K562 (cell line): ENCODE data around the gene HSD17B8. TPM values are rescaled to one million over a fixed set of nuclear protein-coding genes. Genes with fewer than 3 reads are reported as not detected.
A peak's percentile ranks its signal among the peaks of the same experiment; 100 is the strongest.

Experiments used
- CBX3 ChIP-seq, 2 experiments: IDR thresholded peaks; 1 replicate in 1 of 2; 2 replicates in 1 of 2; pipeline ENCODE4 v1.6.1; 2012; ENCODE audit warnings: inconsistent platforms in 2 of 2, low read length in 2 of 2, borderline replicate concordance in 1 of 2, control low read depth in 1 of 2
- SREBF2 ChIP-seq: sonication (generic); formaldehyde crosslinking; IDR thresholded peaks from 2 replicates; pipeline ENCODE4 v1.4.0; 2020; ENCODE audit warnings: mild to moderate bottlenecking, missing genetic modification reagents
- TBP ChIP-seq: optimal IDR thresholded peaks from 2 replicates; pipeline ENCODE3; 2011; ENCODE audit warnings: low read depth, low read length, improper control_type of control experiment
- ZNF280B ChIP-seq: fragments of 250-450 bp; sonication (Bioruptor Pico); IDR thresholded peaks from 2 replicates; pipeline ENCODE4 v1.5.1; 2021; ENCODE audit warnings: mild to moderate bottlenecking
- polyA plus RNA-seq, 8 experiments: library from polyadenylated mRNA; depleted of rRNA in 4 of 8; stranded (reverse) in 5 of 8; unstranded in 3 of 8; fragments of >200 nt; fragmentation: Nextera tagmentation in 2 of 8; fragmentation: Illumina TruSeq in 1 of 8; extraction: Ambion mirVana in 2 of 8; extraction: Trizol in 1 of 8; gene quantifications; 2 replicates each; pipeline versions ENCODE4 v1.2.1 to v1.2.3, GENCODE V29; 2011 to 2014; ENCODE audit warnings: inconsistent platforms in 1 of 8, missing spikeins in 1 of 8
- total RNA-seq, 7 experiments: library from RNA; depleted of rRNA in 6 of 7; stranded (reverse); fragments of >200 nt in 6 of 7; fragmentation: Illumina TruSeq in 2 of 7; extraction: Trizol in 2 of 7; gene quantifications; 2 replicates each; pipeline versions ENCODE4 v1.2.1 to v1.2.3, GENCODE V29; 2011 to 2021; ENCODE audit warnings: low replicate concordance in 1 of 7
- TF ChIP-seq, protein P1 (sequence below): fragments of 450-650 bp; formaldehyde crosslinking; IDR thresholded peaks from 2 replicates; pipeline ENCODE4 v1.4.0; 2020; ENCODE audit warnings: mild to moderate bottlenecking, moderate library complexity
- TF ChIP-seq, protein P2 (sequence below): sonication (generic); formaldehyde crosslinking; IDR thresholded peaks from 2 replicates; pipeline ENCODE4 v1.8.0; 2022; ENCODE audit warnings: mild to moderate bottlenecking, missing genetic modification reagents

Gene HSD17B8
- total and polyA plus RNA-seq, 9 of the 15 experiments (the other 6 are each of a cell fraction or from before 2014, with no cell fraction given) = 3.7 to 35.2 (median 14.2) TPM

- TF ChIP-seq, protein P1, sequence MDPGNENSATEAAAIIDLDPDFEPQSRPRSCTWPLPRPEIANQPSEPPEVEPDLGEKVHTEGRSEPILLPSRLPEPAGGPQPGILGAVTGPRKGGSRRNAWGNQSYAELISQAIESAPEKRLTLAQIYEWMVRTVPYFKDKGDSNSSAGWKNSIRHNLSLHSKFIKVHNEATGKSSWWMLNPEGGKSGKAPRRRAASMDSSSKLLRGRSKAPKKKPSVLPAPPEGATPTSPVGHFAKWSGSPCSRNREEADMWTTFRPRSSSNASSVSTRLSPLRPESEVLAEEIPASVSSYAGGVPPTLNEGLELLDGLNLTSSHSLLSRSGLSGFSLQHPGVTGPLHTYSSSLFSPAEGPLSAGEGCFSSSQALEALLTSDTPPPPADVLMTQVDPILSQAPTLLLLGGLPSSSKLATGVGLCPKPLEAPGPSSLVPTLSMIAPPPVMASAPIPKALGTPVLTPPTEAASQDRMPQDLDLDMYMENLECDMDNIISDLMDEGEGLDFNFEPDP = peak; percentile 72; the same call in 1 of the 2 replicates
- TF ChIP-seq CBX3 (IDR thresholded peaks at IDR 0.05; ENCODE audit: borderline replicate concordance in 1 of 2, low read length in 2 of 2) (0 out of 3 replicates have a peak, but pooled peaks of 1 of the 2 experiments have one; percentile 8), SREBF2 (CRISPR knock-in tag) (no peak), TBP (peak; percentile 67), ZNF280B (no peak; the same call in 1 of the 2 replicates)
- TF ChIP-seq, protein P2, sequence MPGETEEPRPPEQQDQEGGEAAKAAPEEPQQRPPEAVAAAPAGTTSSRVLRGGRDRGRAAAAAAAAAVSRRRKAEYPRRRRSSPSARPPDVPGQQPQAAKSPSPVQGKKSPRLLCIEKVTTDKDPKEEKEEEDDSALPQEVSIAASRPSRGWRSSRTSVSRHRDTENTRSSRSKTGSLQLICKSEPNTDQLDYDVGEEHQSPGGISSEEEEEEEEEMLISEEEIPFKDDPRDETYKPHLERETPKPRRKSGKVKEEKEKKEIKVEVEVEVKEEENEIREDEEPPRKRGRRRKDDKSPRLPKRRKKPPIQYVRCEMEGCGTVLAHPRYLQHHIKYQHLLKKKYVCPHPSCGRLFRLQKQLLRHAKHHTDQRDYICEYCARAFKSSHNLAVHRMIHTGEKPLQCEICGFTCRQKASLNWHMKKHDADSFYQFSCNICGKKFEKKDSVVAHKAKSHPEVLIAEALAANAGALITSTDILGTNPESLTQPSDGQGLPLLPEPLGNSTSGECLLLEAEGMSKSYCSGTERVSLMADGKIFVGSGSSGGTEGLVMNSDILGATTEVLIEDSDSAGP (CRISPR knock-in tag) = no peak
Measured at GRCh38 chr6:33204415-33205190, at the start of gene HSD17B8 (continued).
